GM21367 (cell line): Measurements from ENCODE around the gene KAZN.

ENCODE experiments used
- ATAC-seq: cut with Tn5 transposase; IDR thresholded peaks from one replicate; pipeline ENCODE4 v1.9.1; 2021; ENCODE audit not compliant: unreplicated experiment

Gene KAZN

DNA sequence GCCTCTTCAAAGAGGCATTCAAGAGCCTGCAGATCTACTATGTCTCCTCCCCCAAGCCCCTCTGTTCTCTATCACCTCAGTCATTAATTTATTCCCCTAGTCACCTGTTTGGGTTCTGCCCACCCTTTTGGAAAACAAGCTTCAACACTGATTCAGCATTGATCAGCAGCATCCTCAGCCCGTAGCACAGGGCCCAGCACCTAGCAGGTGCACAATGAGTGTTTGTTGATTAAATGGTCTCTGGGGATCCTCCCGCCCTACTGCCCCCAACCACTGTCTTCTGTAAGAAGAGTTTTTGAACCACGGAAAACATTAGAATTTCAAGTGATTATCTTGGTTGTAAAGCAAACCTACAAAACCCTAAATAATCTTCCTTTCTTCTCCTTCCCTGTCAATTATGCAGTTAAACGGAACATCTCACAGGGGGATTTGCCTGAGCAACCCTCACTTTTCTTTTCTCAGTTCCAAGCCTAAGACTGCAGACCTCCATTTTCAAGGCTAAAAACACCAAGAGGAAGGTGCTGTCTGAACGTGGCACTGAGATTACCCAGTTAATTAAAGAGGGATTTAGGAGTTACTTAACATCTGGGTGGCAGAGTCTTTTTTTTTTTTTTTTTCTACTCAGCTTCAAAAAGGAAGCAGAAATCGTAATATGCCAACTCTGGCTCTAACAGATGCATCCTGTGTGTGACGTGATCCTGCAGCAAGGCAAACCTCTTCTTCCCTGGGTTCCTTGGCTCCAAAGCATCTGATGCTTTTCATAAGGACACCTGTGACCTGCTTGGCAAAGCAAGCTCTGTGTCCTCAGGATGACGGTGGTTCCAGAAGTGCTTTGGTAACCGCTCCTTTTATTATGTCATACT, 163.0 kb downstream of the KAZN start:
- ATAC-seq: no peak

DNA sequence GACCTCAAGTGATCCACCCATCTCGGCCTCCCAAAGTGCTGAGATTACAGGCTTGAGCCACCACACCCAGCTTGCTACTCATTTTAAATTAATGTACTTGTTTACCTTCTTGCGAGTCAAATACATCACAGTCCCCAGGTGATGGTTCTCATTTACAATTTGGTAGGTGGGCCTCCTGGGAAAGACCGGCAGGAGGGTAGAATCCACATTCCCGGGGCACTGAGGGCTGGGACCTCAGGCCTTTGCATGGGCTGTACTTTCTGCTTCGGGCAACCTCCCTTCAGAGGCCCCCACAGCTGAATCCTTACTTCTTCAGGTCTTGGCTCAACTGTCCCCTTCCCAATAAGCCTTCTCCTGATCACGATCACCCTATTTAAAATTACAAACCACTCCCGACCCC, 165.5 kb downstream of the KAZN start:
- no peak for ATAC-seq

DNA sequence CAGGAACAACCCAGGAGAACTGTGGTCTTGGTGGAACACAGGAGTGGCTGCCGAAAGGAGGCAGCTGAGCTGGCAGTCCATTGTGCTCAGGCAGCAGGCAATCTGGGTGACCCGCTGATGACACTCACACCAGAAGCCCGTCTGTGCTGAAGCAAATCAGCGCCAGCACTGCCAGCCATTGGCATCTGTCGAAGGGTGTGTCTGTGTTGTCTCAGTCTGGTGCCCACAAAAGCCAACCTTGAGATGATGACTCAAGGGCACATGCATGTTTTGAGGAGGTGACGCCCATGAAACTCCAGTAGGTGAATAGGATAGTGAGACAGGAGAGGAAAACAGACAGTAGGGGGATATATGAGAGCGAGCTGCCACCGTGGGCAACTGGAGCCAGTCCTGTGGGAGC, 167.3 kb downstream of the KAZN start:
- ATAC-seq: no peak

DNA sequence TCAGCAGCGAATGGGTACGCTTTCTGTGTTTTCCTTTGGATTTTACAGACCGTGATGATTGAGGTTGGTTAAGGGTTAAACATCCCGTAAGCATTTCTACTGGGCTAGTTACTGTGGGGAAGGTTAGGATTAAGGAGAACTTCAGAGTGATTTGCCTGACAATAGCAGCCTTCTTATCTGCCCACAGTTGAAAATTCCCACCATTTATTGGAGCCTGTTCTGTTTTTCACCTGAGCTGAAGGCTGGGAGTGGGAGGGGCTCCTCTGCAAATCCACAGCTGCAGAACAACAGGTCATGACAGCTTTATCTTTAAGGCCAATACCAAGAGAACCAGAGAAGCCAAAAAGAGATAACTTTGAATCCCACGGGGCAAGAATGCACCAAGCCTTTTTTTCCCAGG, 168.6 kb downstream of the KAZN start:
- ATAC-seq: no peak

DNA sequence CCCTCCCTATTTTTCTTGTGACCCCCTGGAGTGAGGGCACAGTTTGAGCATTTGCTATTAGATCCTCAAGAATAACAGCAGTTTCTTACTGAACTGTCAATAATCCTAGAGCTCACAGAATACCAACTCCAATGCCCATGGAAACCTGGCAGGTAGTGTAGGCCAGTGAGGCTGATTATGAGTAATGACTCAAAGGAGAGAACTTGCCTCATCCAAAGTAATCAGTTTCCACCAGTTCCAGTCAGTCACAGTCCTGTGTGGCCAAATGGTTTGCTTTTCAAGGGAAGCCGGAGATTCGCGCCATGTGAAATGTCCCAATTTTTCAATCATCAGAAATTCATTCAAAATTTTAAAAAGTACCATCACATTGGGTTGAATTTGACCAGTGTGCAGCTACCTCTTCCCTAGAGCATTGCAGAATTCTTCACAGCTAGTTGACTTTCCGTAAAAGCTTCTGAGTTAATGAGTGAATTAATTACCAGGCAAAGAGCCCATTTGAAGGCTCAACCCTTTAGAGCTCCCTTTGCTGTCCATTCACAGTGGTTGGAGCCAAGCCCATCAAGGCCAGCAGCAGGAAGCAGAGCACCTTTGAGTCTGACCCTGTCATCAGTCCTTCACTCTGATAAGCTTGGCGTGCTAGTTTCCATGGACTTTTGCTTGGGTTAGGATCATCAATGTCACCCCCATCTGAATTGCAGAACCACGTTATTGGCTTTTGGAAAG, 170.3 kb downstream of the KAZN start:
- no peak for ATAC-seq

DNA sequence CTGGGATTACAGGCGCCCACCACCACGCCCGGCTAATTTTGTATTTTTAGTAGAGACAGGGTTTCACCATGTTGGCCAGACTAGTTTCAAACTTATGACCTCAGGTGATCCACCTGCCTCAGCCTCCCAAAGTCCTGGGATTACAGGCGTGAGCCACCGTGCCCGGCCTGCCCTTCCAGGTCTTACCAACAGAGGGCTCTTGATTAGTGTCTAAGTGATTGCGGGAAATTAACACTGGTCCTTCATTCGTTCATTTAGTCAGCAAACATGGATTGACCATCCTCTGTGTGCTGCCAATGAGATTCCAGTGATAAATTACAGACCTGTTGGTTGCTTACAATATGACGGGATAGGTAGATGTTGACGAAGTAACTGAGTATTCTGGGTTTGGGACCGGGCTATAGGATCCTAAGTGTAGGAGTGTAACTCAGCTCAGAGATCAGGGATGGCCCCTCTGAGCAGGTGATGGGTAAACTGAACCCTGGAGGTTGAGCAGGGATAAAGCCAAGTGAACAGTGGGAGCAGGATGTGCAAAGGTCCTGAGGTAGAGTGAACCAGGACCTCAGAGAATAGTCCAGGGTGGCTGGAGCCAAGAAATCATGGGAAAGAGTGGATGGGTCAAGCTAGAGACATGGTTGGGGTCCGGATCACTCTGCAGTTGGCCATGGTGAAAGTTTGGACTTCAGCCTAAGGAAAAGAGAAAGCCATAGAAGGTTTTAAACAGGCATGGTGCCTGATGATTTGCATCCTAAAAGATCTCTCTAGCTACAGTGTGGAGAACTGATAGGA, 171.2 kb downstream of the KAZN start:
- ATAC-seq: no peak

DNA sequence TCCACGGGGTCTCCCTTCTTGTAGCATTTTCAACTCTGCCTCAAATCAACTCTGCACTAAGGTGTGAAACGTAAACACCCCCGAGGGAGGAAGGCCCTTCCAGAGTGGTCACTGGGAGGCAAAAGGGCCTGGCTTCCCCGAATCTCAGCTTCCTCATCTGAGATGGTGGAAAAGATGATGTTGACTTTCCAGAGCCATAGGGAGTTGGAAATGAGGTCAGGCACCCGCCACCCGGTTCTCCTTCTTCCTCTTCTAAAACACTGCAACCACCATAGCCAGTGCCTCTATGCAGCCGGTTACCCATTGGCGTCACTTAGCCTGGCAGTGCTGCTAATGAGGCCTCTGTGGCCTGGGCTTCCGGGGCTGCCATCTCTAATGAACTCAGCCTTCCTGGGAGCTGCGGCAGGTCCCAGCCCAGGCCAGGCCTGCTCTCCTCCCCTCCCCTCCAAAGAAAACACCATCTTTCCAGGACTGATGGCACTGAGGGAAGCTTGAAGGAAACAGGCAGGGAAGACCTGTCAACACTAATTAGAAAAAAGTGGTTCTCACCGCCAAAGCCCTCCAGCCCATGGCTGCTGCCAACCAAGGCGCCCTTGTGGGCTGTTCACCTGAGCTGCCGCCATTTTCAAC, 175.0 kb downstream of the KAZN start:
- ATAC-seq: no peak

DNA sequence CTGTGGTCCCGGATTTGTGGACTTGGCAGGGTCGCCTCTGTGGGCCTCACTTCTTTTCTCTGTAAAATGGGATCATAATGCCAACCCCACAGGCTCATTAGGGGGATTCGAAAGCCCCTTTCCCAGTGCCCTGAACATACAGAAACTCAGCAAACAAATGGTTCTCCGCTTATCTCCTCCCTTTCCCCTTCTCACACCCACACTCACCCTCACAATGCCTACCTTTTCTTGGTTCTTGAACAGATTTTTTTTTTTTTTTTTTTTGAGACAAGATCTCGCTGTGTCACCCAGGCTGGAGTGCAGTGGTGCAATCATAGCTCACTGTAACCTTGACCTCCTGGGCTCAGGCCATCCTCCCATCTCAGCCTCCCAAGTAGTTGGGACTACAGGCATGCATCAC, 175.7 kb downstream of the KAZN start:
- no peak for ATAC-seq

DNA sequence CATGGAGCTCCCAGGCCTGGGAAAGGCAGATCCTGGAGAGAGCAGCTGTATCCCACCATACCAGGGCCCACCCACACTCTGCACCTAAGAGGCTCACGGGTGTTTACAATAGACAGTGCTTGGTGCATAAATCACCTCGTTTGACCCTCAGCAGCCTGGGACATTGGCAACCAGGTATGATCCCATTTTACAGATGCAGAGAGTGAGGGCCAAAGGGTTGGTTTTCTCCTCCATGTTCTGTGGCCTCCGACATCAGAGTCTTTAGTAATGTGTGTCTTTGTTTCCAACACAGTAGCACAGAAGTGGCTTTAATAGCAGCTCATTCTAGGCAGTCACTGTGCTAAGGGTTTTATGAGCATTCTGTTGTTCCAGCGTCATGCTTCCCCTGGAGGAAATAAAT, 176.5 kb downstream of the KAZN start:
- no peak for ATAC-seq

DNA sequence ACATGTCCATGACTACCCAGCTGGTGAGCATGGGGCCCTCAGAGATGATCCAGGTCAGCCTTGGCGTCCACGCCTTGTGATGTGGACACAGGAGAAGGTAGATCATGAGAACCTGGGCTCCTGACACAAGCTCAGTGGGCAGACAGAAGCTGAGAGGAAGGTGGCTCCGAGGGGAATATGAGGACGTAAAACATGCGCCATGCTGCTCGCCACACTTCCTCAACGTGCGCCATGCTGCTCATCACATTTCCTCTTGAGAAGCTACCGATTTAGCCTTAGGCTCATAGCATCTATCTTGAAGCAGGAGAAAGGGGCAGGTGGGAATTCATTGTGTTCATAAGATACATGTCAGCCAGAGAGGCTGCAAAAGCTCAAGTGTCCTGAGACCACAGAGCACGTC, 176.9 kb downstream of the KAZN start:
- ATAC-seq: no peak

DNA sequence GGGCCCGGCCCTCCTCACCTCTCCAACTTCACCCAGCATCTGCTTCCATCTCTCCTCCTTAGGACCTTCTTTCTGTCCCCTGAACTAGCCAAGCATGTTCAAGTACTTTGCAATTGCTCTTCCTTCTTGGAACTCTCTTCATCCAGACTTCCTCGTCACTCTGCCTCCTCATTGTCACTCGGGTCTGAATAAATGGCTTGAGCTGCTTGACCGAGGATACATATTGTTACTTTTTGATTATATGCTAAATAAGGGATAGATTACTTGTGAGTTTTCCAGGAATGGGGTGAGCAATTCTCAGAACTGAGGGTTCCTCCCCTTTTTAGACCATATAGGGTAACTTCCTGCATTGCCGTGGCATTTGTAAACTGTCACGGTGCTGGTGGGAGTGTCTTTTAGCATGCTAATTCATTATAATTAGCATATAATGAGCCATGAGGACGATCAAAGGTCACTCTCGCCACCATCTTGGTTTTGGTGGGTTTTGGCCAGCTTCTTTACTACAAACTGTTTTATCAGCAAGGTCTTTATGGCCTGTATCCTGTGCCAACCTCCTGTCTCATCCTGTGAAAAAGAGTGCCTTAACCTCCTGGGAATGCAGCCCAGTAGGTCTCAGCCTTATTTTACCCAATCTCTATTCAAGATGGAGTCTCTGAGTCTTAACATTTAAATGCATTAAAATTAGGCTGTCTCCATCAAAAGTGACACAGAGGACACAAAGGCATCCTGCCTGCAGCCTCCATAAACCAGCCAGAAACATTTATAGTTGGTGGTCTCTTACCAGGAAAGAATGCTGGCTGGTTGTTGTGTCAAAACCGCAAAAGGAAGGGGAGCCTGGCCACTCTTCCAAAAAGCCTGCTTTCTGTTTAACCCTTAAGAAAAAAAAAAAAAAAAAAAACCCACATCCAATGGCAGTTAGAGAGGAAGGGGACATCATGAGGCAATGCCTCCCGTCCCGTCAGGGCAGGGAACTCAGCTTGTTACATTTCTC, 179.3 kb downstream of the KAZN start:
- ATAC-seq: no peak

DNA sequence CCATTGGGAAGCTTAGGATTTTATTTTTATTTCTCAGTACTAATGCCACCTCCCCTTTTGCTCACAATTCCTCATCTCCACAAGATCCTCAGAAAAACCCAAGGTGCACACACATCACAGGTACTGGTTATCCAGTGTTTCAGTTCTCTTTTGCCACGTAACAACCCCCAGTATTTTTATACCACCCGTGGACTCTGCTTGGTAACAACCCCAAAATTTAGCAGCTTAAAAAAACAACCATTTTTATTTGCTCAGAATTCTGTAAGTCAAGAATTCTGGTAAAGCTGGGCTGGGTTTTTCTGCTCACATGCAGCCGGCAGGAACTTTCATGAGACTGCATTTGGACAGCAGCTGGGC, 180.0 kb downstream of the KAZN start:
- no peak for ATAC-seq

DNA sequence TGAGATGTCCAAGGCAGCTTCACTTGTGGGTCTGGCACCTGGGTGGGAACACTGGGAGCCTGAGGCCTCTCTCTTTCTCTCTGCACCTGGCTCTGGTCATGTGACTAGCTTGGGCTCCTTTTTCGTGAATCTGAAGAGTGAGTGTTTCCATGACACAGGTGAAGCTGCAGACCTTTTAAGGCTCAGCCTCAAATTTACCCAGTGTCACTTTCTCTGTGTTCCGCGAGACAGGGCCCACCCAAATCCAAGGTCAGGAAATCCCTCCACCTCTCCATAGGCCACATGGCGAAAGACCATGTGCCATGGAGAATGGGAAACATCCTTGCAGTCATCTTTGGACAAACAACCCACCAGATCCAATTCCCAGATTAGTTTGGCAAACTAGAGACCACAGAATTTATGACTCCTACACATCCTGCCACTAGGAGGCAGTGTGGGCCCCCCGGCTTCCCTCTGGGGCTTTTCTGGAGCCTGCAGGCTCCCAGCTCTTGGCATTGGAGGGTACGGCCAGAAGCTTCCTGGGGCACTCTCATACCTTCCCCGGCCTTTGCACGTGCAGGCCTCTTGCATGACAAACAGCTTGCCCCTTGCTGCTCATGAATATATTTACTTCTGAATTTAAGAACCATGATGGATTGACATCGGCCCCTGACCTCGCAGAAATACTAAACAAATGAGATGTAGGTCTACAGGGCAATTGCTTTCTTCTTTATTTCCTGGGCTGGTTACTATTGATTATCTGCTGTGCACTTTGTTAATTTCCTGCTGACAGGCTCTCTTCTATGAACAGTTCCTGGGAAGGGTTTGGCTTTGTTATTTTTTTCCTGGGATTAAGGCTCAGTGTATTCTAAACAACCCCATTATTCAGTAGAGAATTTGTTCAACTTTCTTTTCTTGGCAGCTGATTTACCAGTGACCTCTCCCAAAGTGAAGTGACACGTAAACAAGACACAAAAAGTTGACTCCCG, 180.7 kb downstream of the KAZN start:
- no peak for ATAC-seq

DNA sequence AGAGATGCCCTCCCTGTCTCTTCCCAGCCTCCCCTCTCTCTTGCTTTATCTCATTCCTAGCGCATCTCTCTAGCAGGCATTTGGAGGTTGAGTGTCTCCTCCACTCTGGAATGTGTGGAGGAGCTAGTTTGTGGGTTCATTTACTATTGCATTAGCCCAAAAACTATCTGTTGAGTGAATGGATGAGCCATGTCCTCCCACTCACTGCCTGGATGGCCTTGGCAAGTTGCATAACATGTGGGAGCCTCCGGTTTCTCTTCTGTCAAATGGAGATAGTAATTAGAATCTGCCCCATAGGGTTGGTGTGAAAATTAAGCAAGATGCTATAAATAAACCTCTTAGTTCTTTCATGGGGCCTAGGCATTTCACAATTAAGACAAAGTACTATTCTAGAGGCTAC, 181.8 kb downstream of the KAZN start:
- no peak for ATAC-seq

DNA sequence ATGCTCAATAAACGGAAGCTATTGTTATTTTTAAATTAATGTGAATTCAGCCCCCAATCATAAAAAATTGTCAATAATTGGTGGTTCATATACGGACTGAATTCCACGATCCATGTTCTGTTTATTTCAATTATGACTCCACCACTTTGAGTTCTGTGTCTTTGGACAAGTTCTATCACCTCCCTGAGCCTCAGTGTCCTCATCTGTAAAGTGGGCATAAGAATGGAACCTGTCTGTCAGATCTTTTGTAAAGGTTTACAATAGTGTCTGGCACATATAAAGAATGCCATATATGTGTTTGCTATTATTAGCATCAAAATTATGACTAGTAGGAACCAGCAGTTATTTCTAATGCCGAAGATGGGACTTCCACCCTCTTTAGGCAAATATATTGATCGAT, 183.3 kb downstream of the KAZN start:
- ATAC-seq: no peak

DNA sequence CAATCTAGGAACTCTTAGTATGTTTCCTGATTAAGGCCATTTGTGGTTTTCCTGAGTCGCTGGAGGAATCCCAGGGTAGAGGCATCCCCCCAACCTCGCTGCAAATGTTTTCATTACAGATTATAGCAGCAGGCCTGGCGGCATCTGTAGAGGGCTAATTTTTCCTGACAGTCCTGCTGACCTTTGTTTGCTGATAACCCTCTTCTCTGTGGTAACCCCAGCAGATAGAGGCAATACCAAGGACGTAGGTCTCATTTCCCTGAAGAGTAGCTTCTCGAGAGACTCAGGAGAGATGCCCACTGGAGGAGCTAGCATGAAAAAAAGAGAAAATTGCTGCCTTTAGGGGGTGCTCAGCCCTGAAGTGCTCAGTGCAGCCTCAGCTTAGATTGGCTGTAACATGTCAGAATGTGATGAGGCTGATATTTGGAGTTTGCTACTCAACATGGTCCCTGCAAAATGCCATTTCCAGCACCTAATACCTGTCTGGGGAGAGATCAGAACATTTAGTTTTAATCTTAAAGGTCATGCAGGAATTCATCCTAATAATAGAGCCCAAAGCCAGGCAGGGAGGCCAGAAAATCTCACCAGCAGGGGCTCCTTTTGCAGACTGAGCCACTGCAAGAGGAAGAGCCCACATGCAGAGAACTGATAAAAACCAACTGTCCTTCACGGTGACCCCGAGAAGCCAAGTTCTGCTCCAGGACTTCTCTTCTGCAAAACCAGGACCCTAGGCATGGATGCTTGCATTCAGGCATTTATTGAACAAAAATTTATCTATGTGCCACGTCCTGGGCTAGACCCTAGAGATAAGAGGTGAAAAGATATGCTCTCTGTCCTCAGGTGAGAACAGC, 184.5 kb downstream of the KAZN start:
- ATAC-seq: no peak

DNA sequence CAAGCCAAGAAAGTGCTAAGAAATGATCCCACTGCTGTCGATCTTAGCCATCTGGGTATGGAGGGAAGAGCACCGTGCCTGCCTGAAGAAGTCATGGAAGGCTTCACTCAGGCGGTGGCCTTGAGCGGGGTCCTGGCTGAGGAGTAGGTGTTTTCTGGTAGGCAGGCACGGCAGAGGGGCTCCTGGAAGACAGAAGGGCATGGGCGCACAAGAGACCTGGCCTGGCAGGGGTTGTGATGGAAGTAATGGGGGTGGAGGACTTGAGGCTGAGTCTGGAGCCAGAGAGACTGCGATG, 185.1 kb downstream of the KAZN start:
- no peak for ATAC-seq
